ENCODE results near the gene ZNF653. TPM values are rescaled to one million over a fixed set of nuclear protein-coding genes. Genes with fewer than 3 reads are reported as not detected.
A peak's percentile ranks its signal among the peaks of the same experiment; 100 is the strongest.

ZNF653 gene
- polyA plus RNA-seq, 1 of the 3 experiments (the other 2 are of a cell fraction) = 14.7 TPM

DNA sequence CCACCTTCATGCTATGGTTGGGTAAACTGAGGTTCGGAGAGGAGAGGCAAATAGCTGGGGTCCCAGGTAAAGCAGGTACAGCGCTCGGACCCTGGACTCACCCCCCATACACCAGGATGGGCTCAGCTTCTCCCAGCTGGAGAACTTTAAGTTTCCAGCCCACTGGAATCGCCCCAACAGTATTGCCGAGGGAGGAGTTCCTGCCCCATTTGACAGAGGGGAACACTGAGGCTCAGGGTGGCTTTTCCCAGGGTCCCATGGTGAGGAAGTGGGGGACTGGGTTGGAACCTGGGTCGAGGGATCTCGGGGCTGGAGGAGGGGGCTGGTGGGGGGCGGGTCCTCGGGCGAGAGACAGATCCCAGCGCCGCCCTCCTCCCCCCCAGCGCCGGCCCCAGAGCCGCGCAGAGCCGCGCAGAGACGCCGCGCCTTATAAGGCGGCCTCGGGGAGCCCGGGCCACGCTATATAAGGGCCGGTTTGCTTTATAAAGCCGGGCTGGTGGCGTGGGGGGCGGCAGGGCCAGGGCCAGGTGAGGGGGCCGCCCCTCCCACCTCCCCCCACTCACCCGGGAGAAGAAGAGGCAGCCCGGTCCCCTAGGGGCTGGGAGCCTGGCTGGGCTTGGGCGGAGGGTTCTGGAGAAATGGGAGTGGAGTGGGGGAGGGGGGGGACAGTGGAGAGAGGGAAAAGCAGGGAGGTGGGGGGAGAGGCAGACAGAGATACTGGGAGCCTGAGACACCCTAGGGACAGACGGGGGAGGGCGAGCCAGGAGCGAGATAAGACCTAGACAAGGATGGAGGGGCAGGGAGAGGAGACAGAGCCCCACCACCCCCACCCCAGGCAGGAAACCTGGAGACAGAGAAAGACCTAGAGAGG is 34.1 kb upstream of the ZNF653 start:
- H3K27me3 ChIP-seq (ENCODE audit: insufficient read depth) = no peaks in the 10 kb centered on the region
- H3K4me3 ChIP-seq (ENCODE audit: low read depth in 2 of 2, low read length in 1 of 2) = no peak overlapping the region; a peak in 1 of 4 replicates
- H3K27ac ChIP-seq (ENCODE audit: low read depth in 2 of 2, low read length in 1 of 2) = no peak overlapping the region; a peak in 1 of 4 replicates
- no peak for TF ChIP-seq TAF1 (IDR thresholded peaks at IDR 0.05; ENCODE audit: borderline replicate concordance, low read depth, low read length)
- TF ChIP-seq FOXJ3 (CRISPR knock-in tag; IDR thresholded peaks at IDR 0.05) = no peak
- TF ChIP-seq, protein P1, sequence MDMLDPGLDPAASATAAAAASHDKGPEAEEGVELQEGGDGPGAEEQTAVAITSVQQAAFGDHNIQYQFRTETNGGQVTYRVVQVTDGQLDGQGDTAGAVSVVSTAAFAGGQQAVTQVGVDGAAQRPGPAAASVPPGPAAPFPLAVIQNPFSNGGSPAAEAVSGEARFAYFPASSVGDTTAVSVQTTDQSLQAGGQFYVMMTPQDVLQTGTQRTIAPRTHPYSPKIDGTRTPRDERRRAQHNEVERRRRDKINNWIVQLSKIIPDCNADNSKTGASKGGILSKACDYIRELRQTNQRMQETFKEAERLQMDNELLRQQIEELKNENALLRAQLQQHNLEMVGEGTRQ (IDR thresholded peaks at IDR 0.05; ENCODE audit: borderline replicate concordance, low read depth, low read length) = no peak
- TF ChIP-seq, protein P2, sequence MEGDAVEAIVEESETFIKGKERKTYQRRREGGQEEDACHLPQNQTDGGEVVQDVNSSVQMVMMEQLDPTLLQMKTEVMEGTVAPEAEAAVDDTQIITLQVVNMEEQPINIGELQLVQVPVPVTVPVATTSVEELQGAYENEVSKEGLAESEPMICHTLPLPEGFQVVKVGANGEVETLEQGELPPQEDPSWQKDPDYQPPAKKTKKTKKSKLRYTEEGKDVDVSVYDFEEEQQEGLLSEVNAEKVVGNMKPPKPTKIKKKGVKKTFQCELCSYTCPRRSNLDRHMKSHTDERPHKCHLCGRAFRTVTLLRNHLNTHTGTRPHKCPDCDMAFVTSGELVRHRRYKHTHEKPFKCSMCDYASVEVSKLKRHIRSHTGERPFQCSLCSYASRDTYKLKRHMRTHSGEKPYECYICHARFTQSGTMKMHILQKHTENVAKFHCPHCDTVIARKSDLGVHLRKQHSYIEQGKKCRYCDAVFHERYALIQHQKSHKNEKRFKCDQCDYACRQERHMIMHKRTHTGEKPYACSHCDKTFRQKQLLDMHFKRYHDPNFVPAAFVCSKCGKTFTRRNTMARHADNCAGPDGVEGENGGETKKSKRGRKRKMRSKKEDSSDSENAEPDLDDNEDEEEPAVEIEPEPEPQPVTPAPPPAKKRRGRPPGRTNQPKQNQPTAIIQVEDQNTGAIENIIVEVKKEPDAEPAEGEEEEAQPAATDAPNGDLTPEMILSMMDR (IDR thresholded peaks at IDR 0.05) = no peak
- TF ChIP-seq, protein P3, sequence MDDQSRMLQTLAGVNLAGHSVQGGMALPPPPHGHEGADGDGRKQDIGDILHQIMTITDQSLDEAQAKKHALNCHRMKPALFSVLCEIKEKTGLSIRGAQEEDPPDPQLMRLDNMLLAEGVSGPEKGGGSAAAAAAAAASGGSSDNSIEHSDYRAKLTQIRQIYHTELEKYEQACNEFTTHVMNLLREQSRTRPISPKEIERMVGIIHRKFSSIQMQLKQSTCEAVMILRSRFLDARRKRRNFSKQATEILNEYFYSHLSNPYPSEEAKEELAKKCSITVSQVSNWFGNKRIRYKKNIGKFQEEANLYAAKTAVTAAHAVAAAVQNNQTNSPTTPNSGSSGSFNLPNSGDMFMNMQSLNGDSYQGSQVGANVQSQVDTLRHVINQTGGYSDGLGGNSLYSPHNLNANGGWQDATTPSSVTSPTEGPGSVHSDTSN (IDR thresholded peaks at IDR 0.05) = no peak
- TF ChIP-seq GABPA (IDR thresholded peaks at IDR 0.05; ENCODE audit: low read depth) = no peak
- TF ChIP-seq, protein P4, sequence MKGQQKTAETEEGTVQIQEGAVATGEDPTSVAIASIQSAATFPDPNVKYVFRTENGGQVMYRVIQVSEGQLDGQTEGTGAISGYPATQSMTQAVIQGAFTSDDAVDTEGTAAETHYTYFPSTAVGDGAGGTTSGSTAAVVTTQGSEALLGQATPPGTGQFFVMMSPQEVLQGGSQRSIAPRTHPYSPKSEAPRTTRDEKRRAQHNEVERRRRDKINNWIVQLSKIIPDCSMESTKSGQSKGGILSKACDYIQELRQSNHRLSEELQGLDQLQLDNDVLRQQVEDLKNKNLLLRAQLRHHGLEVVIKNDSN (IDR thresholded peaks at IDR 0.05; ENCODE audit: borderline replicate concordance, low read depth) = no peak
- no peak for TF ChIP-seq RFX5 (IDR thresholded peaks at IDR 0.05; ENCODE audit: low read length)
- TF ChIP-seq POLR2AphosphoS5 (IDR thresholded peaks at IDR 0.05; ENCODE audit: low read depth, low read length) = no peak
- TF ChIP-seq, protein P5, sequence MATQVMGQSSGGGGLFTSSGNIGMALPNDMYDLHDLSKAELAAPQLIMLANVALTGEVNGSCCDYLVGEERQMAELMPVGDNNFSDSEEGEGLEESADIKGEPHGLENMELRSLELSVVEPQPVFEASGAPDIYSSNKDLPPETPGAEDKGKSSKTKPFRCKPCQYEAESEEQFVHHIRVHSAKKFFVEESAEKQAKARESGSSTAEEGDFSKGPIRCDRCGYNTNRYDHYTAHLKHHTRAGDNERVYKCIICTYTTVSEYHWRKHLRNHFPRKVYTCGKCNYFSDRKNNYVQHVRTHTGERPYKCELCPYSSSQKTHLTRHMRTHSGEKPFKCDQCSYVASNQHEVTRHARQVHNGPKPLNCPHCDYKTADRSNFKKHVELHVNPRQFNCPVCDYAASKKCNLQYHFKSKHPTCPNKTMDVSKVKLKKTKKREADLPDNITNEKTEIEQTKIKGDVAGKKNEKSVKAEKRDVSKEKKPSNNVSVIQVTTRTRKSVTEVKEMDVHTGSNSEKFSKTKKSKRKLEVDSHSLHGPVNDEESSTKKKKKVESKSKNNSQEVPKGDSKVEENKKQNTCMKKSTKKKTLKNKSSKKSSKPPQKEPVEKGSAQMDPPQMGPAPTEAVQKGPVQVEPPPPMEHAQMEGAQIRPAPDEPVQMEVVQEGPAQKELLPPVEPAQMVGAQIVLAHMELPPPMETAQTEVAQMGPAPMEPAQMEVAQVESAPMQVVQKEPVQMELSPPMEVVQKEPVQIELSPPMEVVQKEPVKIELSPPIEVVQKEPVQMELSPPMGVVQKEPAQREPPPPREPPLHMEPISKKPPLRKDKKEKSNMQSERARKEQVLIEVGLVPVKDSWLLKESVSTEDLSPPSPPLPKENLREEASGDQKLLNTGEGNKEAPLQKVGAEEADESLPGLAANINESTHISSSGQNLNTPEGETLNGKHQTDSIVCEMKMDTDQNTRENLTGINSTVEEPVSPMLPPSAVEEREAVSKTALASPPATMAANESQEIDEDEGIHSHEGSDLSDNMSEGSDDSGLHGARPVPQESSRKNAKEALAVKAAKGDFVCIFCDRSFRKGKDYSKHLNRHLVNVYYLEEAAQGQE (IDR thresholded peaks at IDR 0.05; ENCODE audit: low read depth, low read length) = no peak
- no peak for TF ChIP-seq RCOR1 (IDR thresholded peaks at IDR 0.05; ENCODE audit: low read length)
- no peak for TF ChIP-seq JUND (IDR thresholded peaks at IDR 0.05)
- TF ChIP-seq, protein P6, sequence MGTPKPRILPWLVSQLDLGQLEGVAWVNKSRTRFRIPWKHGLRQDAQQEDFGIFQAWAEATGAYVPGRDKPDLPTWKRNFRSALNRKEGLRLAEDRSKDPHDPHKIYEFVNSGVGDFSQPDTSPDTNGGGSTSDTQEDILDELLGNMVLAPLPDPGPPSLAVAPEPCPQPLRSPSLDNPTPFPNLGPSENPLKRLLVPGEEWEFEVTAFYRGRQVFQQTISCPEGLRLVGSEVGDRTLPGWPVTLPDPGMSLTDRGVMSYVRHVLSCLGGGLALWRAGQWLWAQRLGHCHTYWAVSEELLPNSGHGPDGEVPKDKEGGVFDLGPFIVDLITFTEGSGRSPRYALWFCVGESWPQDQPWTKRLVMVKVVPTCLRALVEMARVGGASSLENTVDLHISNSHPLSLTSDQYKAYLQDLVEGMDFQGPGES (IDR thresholded peaks at IDR 0.05; ENCODE audit: low read depth, low read length) = no peak
- no peak for TF ChIP-seq RXRA (IDR thresholded peaks at IDR 0.05; ENCODE audit: borderline replicate concordance, low read depth)
- no peaks in the 10 kb centered on the region for H4K20me1 ChIP-seq (ENCODE audit: insufficient read depth)
- ChIA-PET CTCF (interaction anchor here (0.7 to 1.8 kb wide), 4 partner anchors 9 to 57 kb away, joined by 3 to 6 read pairs (median 3); partner anchors contain the start of gene ELOF1), POLR2A (interaction anchor here (0.7 kb wide), 1 partner anchor 10 kb away, joined by 3 read pairs; the partner anchor contains the start of gene ECSIT)
- H3K9ac ChIP-seq = no peak overlapping the region
- peaks cover 7 to 13% of the 10 kb centered on the region in 2 experiments; a peak in 2 of 4 replicates for H3K4me1 ChIP-seq (ENCODE audit: control insufficient read depth in 1 of 2, insufficient read depth in 2 of 2, low read depth in 1 of 2, low read length in 1 of 2)
- H2AFZ ChIP-seq (ENCODE audit: low read depth) = no peak overlapping the region
- no peaks in the 10 kb centered on the region for H3K79me2 ChIP-seq (ENCODE audit: insufficient read depth)
- no peak overlapping the region for H3K4me2 ChIP-seq
- no peaks in the 10 kb centered on the region for H3F3A ChIP-seq (replicated peaks; ENCODE audit: insufficient read depth)
- H3K9me2 ChIP-seq = no peaks in the 10 kb centered on the region
- no peaks in the 10 kb centered on the region for H3K9me3 ChIP-seq
- no peaks in the 10 kb centered on the region for H3K36me3 ChIP-seq (replicated peaks in 1 of 2; ENCODE audit: control insufficient read depth in 1 of 2, insufficient read depth in 2 of 2, low read length in 1 of 2)
- 25% methylated on average over 21 of the region's 36 CpGs for WGBS (ENCODE audit: low lambda C conversion rate)
- DNase-seq = peak; percentile 83
